Activated naive CD4-positive, alpha-beta T cell treated with anti-CD3 and anti-CD28 coated beads, Interleukin-2, amount 50 U/mL, for 24 hours (primary cell): ENCODE data around the gene PAIP2.

Experiments used
- H3K27ac Mint-ChIP-seq: one replicate; pipeline ENCODE4 v1.8.0; 2021; ENCODE audit warnings: mild to moderate bottlenecking, mixed read lengths
- H3K27me3 Mint-ChIP-seq: one replicate; pipeline ENCODE4 v1.8.0; 2021; ENCODE audit warnings: mixed read lengths
- H3K36me3 Mint-ChIP-seq: one replicate; pipeline ENCODE4 v1.8.0; 2021; ENCODE audit warnings: mixed read lengths
- H3K4me1 Mint-ChIP-seq: one replicate; pipeline ENCODE4 v1.8.0; 2021; ENCODE audit warnings: mixed read lengths
- H3K4me3 Mint-ChIP-seq: one replicate; pipeline ENCODE4 v1.8.0; 2021; ENCODE audit warnings: mild to moderate bottlenecking, mixed read lengths
- H3K9me3 Mint-ChIP-seq: one replicate; pipeline ENCODE4 v1.8.0; 2021; ENCODE audit warnings: mixed read lengths

PAIP2 gene

GRCh38 chr5:139391570-139392323 is 50.1 kb downstream of the PAIP2 start:
- H3K27ac Mint-ChIP-seq: peak overlapping the region; percentile 55
- peaks cover 37% of the 10 kb centered on the region for H3K4me1 Mint-ChIP-seq
- H3K9me3 Mint-ChIP-seq: no peaks in the 10 kb centered on the region
- no peaks in the 10 kb centered on the region for H3K27me3 Mint-ChIP-seq
- peak overlapping the region; percentile 79 for H3K4me3 Mint-ChIP-seq
- no peaks in the 10 kb centered on the region for H3K36me3 Mint-ChIP-seq

- no peak overlapping the region for H3K27ac Mint-ChIP-seq
- no peaks in the 10 kb centered on the region for H3K36me3 Mint-ChIP-seq
- no peak overlapping the region for H3K4me3 Mint-ChIP-seq
- no peaks in the 10 kb centered on the region for H3K9me3 Mint-ChIP-seq
- H3K4me1 Mint-ChIP-seq: peaks cover 37% of the 10 kb centered on the region
- H3K27me3 Mint-ChIP-seq: no peaks in the 10 kb centered on the region
Observed at GRCh38 chr5:139392324-139392677, 50.6 kb downstream of the PAIP2 start.

DNA sequence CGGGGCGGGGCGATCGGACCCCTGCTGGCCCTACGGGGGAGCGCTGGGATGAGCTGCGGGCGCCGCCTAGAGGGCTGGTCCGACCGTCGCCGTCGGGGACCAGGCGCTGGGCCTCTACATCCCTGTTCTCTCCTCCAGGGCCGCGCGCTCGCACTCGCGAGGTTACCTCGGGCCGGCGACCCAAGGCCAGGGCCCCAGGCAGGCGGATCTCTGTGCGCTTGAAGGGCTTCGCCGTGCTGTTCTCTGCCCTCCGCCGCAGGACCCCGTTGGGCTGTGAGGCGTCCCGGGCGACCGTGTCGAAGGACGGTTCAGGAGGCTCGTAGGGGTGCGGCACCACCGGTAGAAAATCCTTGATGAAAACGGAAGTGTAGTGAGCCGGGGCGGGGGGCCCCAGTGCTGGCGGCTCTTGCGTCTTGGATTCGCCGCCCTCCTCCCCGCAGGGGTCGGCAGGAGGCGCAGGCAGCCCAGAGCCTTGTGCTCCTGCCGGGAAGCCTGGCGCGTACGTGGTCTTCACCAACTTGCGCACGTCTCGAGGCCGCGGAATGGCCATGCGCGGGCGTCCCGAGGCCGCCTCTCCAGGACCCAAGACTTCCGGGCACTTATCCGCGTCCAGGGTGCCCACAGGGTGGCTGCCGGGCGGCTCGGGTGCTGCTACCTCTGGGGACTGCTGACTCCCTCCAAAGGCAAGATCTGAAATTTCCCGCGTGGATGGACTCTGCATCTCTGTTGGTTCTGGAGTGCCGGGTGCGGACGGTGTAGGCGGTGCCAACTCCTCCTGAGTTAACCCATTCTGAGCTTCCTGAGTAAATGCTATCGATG is 51.2 kb downstream of the PAIP2 start:
- no peaks in the 10 kb centered on the region for H3K36me3 Mint-ChIP-seq
- H3K9me3 Mint-ChIP-seq: no peaks in the 10 kb centered on the region
- H3K4me1 Mint-ChIP-seq: peaks cover 37% of the 10 kb centered on the region
- peak overlapping the region; percentile 79 for H3K27ac Mint-ChIP-seq
- H3K4me3 Mint-ChIP-seq: peak overlapping the region; percentile 91
- no peaks in the 10 kb centered on the region for H3K27me3 Mint-ChIP-seq

- Mint-ChIP-seq H3K4me3 (peak overlapping the region; percentile 91), H3K27ac (no peak overlapping the region), H3K4me1 (peaks cover 37% of the 10 kb centered on the region), H3K9me3 (no peaks in the 10 kb centered on the region), H3K36me3 (no peaks in the 10 kb centered on the region), H3K27me3 (no peaks in the 10 kb centered on the region)
Observed at GRCh38 chr5:139393497-139394122, 52.0 kb downstream of the PAIP2 start.

DNA sequence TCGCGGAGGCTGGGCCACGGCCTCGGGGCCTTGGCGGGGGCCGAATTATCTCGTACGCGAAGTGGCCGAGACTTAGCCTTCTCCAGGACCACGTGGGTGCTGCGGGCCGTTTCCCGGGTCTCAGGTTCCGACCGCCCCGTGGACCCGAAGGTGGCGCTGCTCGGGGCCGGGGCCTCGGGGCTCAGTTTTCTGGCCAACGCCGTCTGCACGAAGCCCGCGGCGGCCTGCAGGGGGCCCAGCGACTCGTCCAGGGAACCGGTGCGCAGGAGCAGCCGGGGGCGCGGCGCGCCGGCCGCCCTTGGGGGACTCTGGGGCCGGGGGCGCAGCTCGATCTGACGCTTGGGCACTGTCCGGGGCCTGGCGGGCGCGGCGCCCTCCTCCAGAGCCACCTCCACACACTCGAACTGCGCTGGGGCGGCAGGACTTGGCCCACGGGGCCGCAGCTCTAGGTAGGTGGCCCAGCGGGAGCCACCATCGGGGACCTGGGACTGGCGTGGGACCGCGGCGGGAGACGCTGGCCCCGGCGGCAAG is 52.5 kb downstream of the PAIP2 start:
- peaks cover 36% of the 10 kb centered on the region for H3K4me1 Mint-ChIP-seq
- H3K36me3 Mint-ChIP-seq: no peaks in the 10 kb centered on the region
- no peaks in the 10 kb centered on the region for H3K9me3 Mint-ChIP-seq
- H3K27me3 Mint-ChIP-seq: no peaks in the 10 kb centered on the region
- H3K27ac Mint-ChIP-seq: no peak overlapping the region
- H3K4me3 Mint-ChIP-seq: peak overlapping the region; percentile 91

- H3K27ac Mint-ChIP-seq: no peak within 1 kb of the TSS
- H3K4me1 Mint-ChIP-seq: peaks cover 29% of the 10 kb centered on the region
- H3K9me3 Mint-ChIP-seq: no peaks in the 10 kb centered on the region
- H3K36me3 Mint-ChIP-seq: no peaks in the 10 kb centered on the region
- H3K4me3 Mint-ChIP-seq: peak within 1 kb of the TSS; percentile 91
- no peaks in the 10 kb centered on the region for H3K27me3 Mint-ChIP-seq
Observed at GRCh38 chr5:139394654-139395566, 53.3 kb downstream of the PAIP2 start, which contains the start of gene PROB1. TSS of gene PROB1 (minus strand) at chr5:139395104. CDS start at chr5:139395081, 23 bp downstream.

GRCh38 chr5:139395844-139396640 is 54.4 kb downstream of the PAIP2 start:
- Mint-ChIP-seq H3K27ac (no peak overlapping the region), H3K36me3 (no peaks in the 10 kb centered on the region), H3K27me3 (no peaks in the 10 kb centered on the region), H3K4me1 (peaks cover 19% of the 10 kb centered on the region), H3K9me3 (no peaks in the 10 kb centered on the region), H3K4me3 (no peak overlapping the region)

GRCh38 chr5:139396691-139397090 is 55.0 kb downstream of the PAIP2 start:
- no peaks in the 10 kb centered on the region for H3K36me3 Mint-ChIP-seq
- no peak overlapping the region for H3K27ac Mint-ChIP-seq

GRCh38 chr5:139397921-139398320 is 56.3 kb downstream of the PAIP2 start:
- Mint-ChIP-seq H3K4me1 (peaks cover 14% of the 10 kb centered on the region), H3K4me3 (no peak overlapping the region), H3K9me3 (no peaks in the 10 kb centered on the region), H3K27ac (no peak overlapping the region), H3K36me3 (no peaks in the 10 kb centered on the region), H3K27me3 (no peaks in the 10 kb centered on the region)

More at GRCh38 chr5:139396691-139397090, 55.0 kb downstream of the PAIP2 start:
- H3K4me3 Mint-ChIP-seq: no peak overlapping the region
- H3K27me3 Mint-ChIP-seq: no peaks in the 10 kb centered on the region
- H3K9me3 Mint-ChIP-seq: no peaks in the 10 kb centered on the region
- peaks cover 13% of the 10 kb centered on the region for H3K4me1 Mint-ChIP-seq

- Mint-ChIP-seq H3K4me1 (peaks cover 23% of the 10 kb centered on the region), H3K27ac (no peak overlapping the region), H3K36me3 (no peaks in the 10 kb centered on the region), H3K4me3 (no peak overlapping the region), H3K27me3 (no peaks in the 10 kb centered on the region), H3K9me3 (no peaks in the 10 kb centered on the region)
Observed at GRCh38 chr5:139399501-139400121, 58.0 kb downstream of the PAIP2 start.

GRCh38 chr5:139401546-139401945 is 59.9 kb downstream of the PAIP2 start:
- Mint-ChIP-seq H3K9me3 (no peaks in the 10 kb centered on the region), H3K27me3 (no peaks in the 10 kb centered on the region), H3K4me3 (no peak overlapping the region), H3K27ac (no peak overlapping the region), H3K36me3 (no peaks in the 10 kb centered on the region), H3K4me1 (peaks cover 24% of the 10 kb centered on the region)

GRCh38 chr5:139402561-139403158 is 61.0 kb downstream of the PAIP2 start:
- H3K27me3 Mint-ChIP-seq: no peaks in the 10 kb centered on the region
- H3K36me3 Mint-ChIP-seq: no peaks in the 10 kb centered on the region
- no peaks in the 10 kb centered on the region for H3K9me3 Mint-ChIP-seq
- H3K4me1 Mint-ChIP-seq: peaks cover 30% of the 10 kb centered on the region
- H3K27ac Mint-ChIP-seq: peak overlapping the region; percentile 99
- peak overlapping the region; percentile 94 for H3K4me3 Mint-ChIP-seq

GRCh38 chr5:139403418-139403786 is 61.7 kb downstream of the PAIP2 start:
- H3K36me3 Mint-ChIP-seq: no peaks in the 10 kb centered on the region
- peaks cover 34% of the 10 kb centered on the region for H3K4me1 Mint-ChIP-seq
- H3K4me3 Mint-ChIP-seq: peak overlapping the region; percentile 94
- no peaks in the 10 kb centered on the region for H3K9me3 Mint-ChIP-seq
- peak overlapping the region; percentile 99 for H3K27ac Mint-ChIP-seq
- H3K27me3 Mint-ChIP-seq: no peaks in the 10 kb centered on the region
